Stimulated activated naive CD4-positive, alpha-beta T cell (primary cell): Measurements from ENCODE around the gene SMPX.
A peak's percentile ranks its signal among the peaks of the same experiment; 100 is the strongest.

ENCODE experiments used
- DNase-seq, 6 experiments: peaks; one replicate each; lab custom pipeline; 2025; lab: John Stamatoyannopoulos, UW

Gene SMPX

DNA sequence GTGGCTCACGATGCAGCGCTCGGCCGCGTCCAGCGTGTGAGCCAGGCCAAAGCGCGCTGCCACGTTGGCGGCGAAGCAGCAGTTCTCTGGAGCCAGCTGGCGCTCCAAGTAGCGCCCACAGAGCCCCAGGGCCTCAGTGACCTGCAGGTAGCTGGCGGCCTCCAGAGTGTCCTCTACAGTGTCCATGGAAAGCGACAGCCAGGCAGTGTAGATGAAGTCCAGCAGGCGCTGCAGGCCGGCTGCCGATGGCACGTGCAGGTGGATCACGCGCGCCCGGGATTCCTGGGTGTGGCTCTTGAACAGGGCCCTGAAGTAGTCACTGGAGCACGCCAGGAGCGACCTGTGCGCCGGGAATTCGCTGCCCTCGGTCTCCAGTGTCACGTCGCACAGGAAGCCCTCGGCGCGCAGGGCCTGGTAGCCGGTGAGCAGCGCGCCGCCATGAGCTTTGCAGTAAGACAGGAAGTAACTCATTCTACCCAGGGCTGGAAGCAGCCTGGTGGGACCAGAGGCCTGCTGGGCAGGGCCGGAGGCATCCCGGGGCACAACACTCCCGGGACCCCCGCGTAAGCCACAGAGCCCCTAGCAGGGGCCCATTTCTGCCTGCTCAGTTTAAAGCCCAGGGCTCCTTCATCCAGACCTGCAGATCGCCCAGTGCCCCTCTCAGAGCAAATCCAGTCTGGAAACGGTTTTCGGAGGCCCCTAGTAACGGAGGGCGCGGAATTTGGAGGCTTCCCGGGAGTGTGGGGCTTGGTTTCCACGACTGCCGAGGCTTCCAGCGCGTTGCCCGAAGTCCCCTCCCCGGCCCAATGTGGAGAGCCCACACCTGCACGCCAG is 100.4 kb downstream of the SMPX start:
- peak in 3 of 6 experiments; percentile 21 to 59 (median 41) for DNase-seq

DNA sequence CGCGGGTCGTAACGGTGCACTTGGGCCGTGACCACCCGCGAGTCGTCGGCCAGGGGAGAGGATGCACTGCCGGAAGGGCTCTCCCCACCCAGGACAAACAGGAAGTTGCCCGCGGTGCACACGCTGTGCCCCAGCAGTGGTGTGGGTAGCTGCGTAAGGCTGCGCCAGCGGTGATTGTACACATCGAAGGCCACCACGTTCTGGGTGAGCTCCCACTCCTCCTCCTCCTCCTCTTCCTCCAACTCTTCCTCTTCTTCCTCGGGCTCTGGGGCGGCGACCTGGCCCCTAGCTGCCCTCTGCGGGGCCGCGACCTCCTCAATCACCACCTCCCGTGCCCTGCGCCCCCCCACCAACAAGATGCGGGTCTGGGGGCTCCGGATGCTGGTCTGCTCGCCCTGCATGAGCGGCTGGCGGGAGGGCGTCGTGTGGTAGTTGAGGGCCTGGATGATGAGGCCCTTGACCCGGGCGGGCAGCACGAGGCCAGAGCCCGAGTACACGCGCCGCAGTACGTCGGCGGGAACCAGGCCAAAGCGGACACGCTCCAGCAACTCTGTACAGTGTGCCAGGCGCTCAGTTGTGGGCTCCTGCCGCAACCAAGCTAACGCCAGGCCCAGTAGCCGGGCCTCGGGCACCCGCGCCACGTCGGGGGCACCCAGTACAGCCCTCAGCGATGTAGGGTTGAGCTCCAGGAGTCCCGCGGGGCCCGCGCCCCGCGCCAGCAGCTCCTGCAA is 101.2 kb downstream of the SMPX start:
- no peak for DNase-seq
